ENCODE measurements around the gene PDE5A. TPM values are rescaled to one million over a fixed set of nuclear protein-coding genes. Genes with fewer than 3 reads are reported as not detected.

Gene PDE5A
- total and polyA plus RNA-seq, 8 donors = 4.5 to 115 (median 15.2) TPM

DNA sequence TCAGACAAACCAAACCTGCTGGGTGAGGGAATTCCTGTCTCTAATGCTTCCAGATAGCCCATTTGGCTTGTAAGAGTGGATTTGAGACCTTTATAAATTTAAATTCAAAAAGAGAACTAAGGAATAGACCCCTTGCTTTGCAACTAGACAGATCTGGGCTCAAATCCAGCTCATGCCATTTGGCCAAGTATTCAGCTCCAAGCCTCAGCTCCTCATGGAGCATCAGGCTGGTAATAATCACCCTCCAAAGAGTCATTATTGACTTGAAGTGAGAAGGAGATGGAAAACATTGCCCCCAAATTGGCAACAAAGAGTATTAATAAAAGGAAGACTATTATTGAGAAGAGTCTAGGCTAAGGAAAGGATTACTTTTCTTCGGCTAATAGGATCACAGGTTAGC lies 134.7 kb downstream of the PDE5A start:
- Histone ChIP-seq H3K27me3 (no peaks in the 10 kb centered on the region), H3K27ac (no peak overlapping the region), H3K4me3 (no peak overlapping the region), H3K9me3 (no peaks in the 10 kb centered on the region), H3K4me1 (peaks cover 0 to 8% (median 3%) of the 10 kb centered on the region in 4 donors), H3K36me3 (peaks cover 14 to 53% (median 52%) of the 10 kb centered on the region in 4 donors)
- WGBS, 5 donors = 90 to 100% (median 97%) methylated on average over 1 of the region's 1 CpG
- TF ChIP-seq EP300 (IDR thresholded peaks at IDR 0.05) = no peak
- no peak for DNase-seq
- intact Hi-C loops (cut with DNase I; ENCODE audit: low total_unique reads) = no loop called here

- Histone ChIP-seq H3K27me3 (no peaks in the 10 kb centered on the region), H3K9me3 (no peaks in the 10 kb centered on the region), H3K27ac (no peak overlapping the region), H3K36me3 (peaks cover 10 to 52% (median 48%) of the 10 kb centered on the region in 4 donors), H3K4me1 (peaks cover 0 to 5% (median 2%) of the 10 kb centered on the region in 4 donors), H3K4me3 (no peak overlapping the region)
- intact Hi-C loops (cut with DNase I; ENCODE audit: low total_unique reads) = no loop called here
- TF ChIP-seq, protein P1, sequence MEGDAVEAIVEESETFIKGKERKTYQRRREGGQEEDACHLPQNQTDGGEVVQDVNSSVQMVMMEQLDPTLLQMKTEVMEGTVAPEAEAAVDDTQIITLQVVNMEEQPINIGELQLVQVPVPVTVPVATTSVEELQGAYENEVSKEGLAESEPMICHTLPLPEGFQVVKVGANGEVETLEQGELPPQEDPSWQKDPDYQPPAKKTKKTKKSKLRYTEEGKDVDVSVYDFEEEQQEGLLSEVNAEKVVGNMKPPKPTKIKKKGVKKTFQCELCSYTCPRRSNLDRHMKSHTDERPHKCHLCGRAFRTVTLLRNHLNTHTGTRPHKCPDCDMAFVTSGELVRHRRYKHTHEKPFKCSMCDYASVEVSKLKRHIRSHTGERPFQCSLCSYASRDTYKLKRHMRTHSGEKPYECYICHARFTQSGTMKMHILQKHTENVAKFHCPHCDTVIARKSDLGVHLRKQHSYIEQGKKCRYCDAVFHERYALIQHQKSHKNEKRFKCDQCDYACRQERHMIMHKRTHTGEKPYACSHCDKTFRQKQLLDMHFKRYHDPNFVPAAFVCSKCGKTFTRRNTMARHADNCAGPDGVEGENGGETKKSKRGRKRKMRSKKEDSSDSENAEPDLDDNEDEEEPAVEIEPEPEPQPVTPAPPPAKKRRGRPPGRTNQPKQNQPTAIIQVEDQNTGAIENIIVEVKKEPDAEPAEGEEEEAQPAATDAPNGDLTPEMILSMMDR (IDR thresholded peaks at IDR 0.05) = no peak
- TF ChIP-seq POLR2AphosphoS5 (IDR thresholded peaks at IDR 0.05) (no peak), POLR2A (IDR thresholded peaks at IDR 0.05) (no peak), EP300 (IDR thresholded peaks at IDR 0.05) (no peak)
- 88 to 93% (median 90%) methylated on average over 1 of the region's 1 CpG for WGBS, 5 donors
- peak in 1 of 2 donors; percentile 18 for DNase-seq
Observed at GRCh38 chr4:119493419-119493818, 135.2 kb downstream of the PDE5A start.

DNA sequence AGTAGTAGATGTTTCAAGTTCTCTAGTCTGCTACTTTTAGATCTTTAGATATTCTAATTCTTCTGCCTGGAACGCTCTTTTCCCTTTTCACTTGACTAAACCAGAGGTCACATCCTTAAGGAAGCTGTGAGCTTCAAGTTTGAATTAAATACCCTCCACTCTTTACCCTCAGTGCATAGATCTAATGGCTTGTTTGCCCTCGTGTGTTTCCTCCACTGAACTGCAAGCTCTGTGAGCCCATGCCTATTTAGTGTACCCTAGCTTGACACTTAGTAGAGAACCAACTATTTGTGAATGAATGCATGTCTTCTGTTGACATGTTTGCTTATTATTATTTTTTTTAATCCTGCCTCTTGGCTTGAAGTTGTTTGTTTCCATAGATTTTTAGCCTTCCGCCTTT lies 138.3 kb downstream of the PDE5A start:
- peaks cover 7 to 38% (median 19%) of the 10 kb centered on the region in 4 donors for H3K36me3 ChIP-seq
- no peak for TF ChIP-seq EP300 (IDR thresholded peaks at IDR 0.05)
- TF ChIP-seq POLR2A (IDR thresholded peaks at IDR 0.05) = no peak
- no peak for TF ChIP-seq POLR2AphosphoS5 (IDR thresholded peaks at IDR 0.05)
- TF ChIP-seq, protein P1 (IDR thresholded peaks at IDR 0.05) = peak in 1 of 7 experiments; percentile 9
- 37 to 64% (median 57%) methylated on average over 3 of the region's 3 CpGs for WGBS, 5 donors
- intact Hi-C loops (cut with DNase I; ENCODE audit: low total_unique reads) = no loop called here
- H3K4me3 ChIP-seq = no peak overlapping the region
- H3K9me3 ChIP-seq = no peaks in the 10 kb centered on the region
- H3K27ac ChIP-seq = no peak overlapping the region
- H3K4me1 ChIP-seq = peaks cover 0 to 5% (median 0%) of the 10 kb centered on the region in 4 donors
- peak in 1 of 2 donors; percentile 32 for DNase-seq
- H3K27me3 ChIP-seq = no peaks in the 10 kb centered on the region

GRCh38 chr4:119489305-119489704 lies 139.3 kb downstream of the PDE5A start:
- no peak for DNase-seq
- intact Hi-C loops (cut with DNase I; ENCODE audit: low total_unique reads) = no loop called here
- no peak for TF ChIP-seq EP300 (IDR thresholded peaks at IDR 0.05)
- TF ChIP-seq, protein P1 (IDR thresholded peaks at IDR 0.05) = no peak
- no peak for TF ChIP-seq POLR2AphosphoS5 (IDR thresholded peaks at IDR 0.05)
- no peak for TF ChIP-seq POLR2A (IDR thresholded peaks at IDR 0.05)
- Histone ChIP-seq H3K27ac (no peak overlapping the region), H3K4me1 (peaks cover 0 to 5% (median 0%) of the 10 kb centered on the region in 4 donors), H3K9me3 (no peaks in the 10 kb centered on the region), H3K4me3 (no peak overlapping the region), H3K36me3 (peaks cover 0 to 27% (median 10%) of the 10 kb centered on the region in 4 donors), H3K27me3 (no peaks in the 10 kb centered on the region)
- WGBS, 5 donors = 64 to 82% (median 78%) methylated on average over 3 of the region's 3 CpGs

GRCh38 chr4:119480331-119480730 lies 148.3 kb downstream of the PDE5A start:
- DNase-seq = no peak
- Histone ChIP-seq H3K27me3 (no peaks in the 10 kb centered on the region), H3K36me3 (peaks cover 0 to 44% (median 41%) of the 10 kb centered on the region in 4 donors), H3K4me1 (no peaks in the 10 kb centered on the region), H3K4me3 (no peak overlapping the region), H3K27ac (no peak overlapping the region), H3K9me3 (no peaks in the 10 kb centered on the region)
- TF ChIP-seq EP300 (IDR thresholded peaks at IDR 0.05) = no peak
- no peak for TF ChIP-seq POLR2A (IDR thresholded peaks at IDR 0.05)
- no peak for TF ChIP-seq POLR2AphosphoS5 (IDR thresholded peaks at IDR 0.05)
- TF ChIP-seq, protein P1 (IDR thresholded peaks at IDR 0.05) = no peak
- intact Hi-C loops (cut with DNase I; ENCODE audit: low total_unique reads) = no loop called here
- 92 to 100% (median 97%) methylated on average over 1 of the region's 1 CpG for WGBS, 5 donors
